Uterus (tissue), 4 donors: Measurements from ENCODE around the gene ARID3B. TPM values are rescaled to one million over a fixed set of nuclear protein-coding genes. Genes with fewer than 3 reads are reported as not detected.

ENCODE experiments used
- DNase-seq, 2 donors: peaks; one replicate each; pipeline ENCODE4 v3.0.0-alpha.2; 2019 to 2020
- H3K27ac ChIP-seq, 2 donors: fragments of 200-600 bp; sonication (generic); 1 replicate in 1 of 2; 2 replicates in 1 of 2; pipeline ENCODE4 v1.5.1; 2016 to 2018
- H3K27me3 ChIP-seq, 2 donors: fragments of 200-600 bp; sonication (generic); one replicate each; pipeline ENCODE4 v1.5.1; 2018 to 2019; ENCODE audit warnings: control low read depth in 1 of 2
- H3K36me3 ChIP-seq, 2 donors: fragments of 200-600 bp; sonication (generic); one replicate each; pipeline ENCODE4 v1.5.1; 2019; ENCODE audit warnings: control low read depth in 1 of 2
- H3K4me1 ChIP-seq, 2 donors: fragments of 200-600 bp; sonication (generic); one replicate each; pipeline ENCODE4 v1.5.1; 2018 to 2019; ENCODE audit warnings: control low read depth in 1 of 2
- H3K4me3 ChIP-seq, 2 donors: fragments of 200-600 bp; sonication (generic); 1 replicate in 1 of 2; 2 replicates in 1 of 2; pipeline ENCODE4 v1.5.1; 2018 to 2019; ENCODE audit warnings: mild to moderate bottlenecking in 1 of 2
- H3K9me3 ChIP-seq, 2 donors: fragments of 200-600 bp; sonication (generic); one replicate each; pipeline ENCODE4 v1.5.1; 2019; ENCODE audit warnings: control low read depth in 1 of 2
- CTCF ChIP-seq, 4 experiments: fragments of 200-600 bp in 2 of 4; fragments of 450-650 bp in 2 of 4; sonication (generic) in 2 of 4; IDR thresholded peaks; one replicate each; pipeline ENCODE4 v1.5.1; 2016 to 2019; ENCODE audit warnings: antibody characterized with exemption in 4 of 4, mild to moderate bottlenecking in 2 of 4, moderate library complexity in 1 of 4
- POLR2A ChIP-seq, 2 donors: fragments of 450-650 bp; IDR thresholded peaks; one replicate each; pipeline ENCODE4 v1.6.1; 2016; ENCODE audit warnings: antibody characterized with exemption in 2 of 2, mild to moderate bottlenecking in 1 of 2, moderate library complexity in 1 of 2
- intact Hi-C: fragments of 100-400 bp; cut with DNase I; formaldehyde crosslinking; loops from one replicate; pipeline ENCODE4 v1.15.1; 2023; ENCODE audit warnings: low total_unique reads
- total RNA-seq, 4 donors: library from RNA; depleted of rRNA in 3 of 4; stranded (reverse); fragments of >200 nt in 3 of 4; gene quantifications; one replicate each; pipeline versions ENCODE4 v1.1.0 to v1.2.4, GENCODE V29; 2014 to 2023
- donor health status: DM: yes; HTN: yes; CAD: no.

Gene ARID3B
- total RNA-seq, 4 donors from 2014 or later: 1.5 to 8.8 (median 3.7) TPM

- Histone ChIP-seq H3K27me3 (no peaks in the 10 kb centered on the region), H3K4me3 (peak overlapping the region; percentile 51 to 52), H3K4me1 (peaks cover 0 to 7% of the 10 kb centered on the region in 2 donors), H3K27ac (peak overlapping the region; percentile 88), H3K9me3 (no peaks in the 10 kb centered on the region), H3K36me3 (no peaks in the 10 kb centered on the region)
- DNase-seq: peak; percentile 93 to 94
- TF ChIP-seq CTCF (IDR thresholded peaks at IDR 0.05): no peak
- TF ChIP-seq POLR2A (IDR thresholded peaks at IDR 0.05): peak; percentile 61 to 92
- intact Hi-C loops: no loop called here
Measured at GRCh38 chr15:74598126-74598842, 57.3 kb downstream of the ARID3B start.

- peak overlapping the region; percentile 88 for H3K27ac ChIP-seq
- intact Hi-C loops: no loop called here
Measured at GRCh38 chr15:74599156-74599555, 58.1 kb downstream of the ARID3B start.

GRCh38 chr15:74603026-74603788, 62.2 kb downstream of the ARID3B start:
- Histone ChIP-seq H3K27me3 (no peaks in the 10 kb centered on the region), H3K36me3 (no peaks in the 10 kb centered on the region), H3K4me1 (peaks cover 0 to 7% of the 10 kb centered on the region in 2 donors), H3K27ac (no peak overlapping the region), H3K4me3 (no peak overlapping the region), H3K9me3 (no peaks in the 10 kb centered on the region)
- TF ChIP-seq POLR2A (IDR thresholded peaks at IDR 0.05): no peak
- no peak for TF ChIP-seq CTCF (IDR thresholded peaks at IDR 0.05)
- intact Hi-C loops: no loop called here
- DNase-seq: no peak

More at GRCh38 chr15:74599156-74599555, 58.1 kb downstream of the ARID3B start:
- DNase-seq: no peak
- TF ChIP-seq POLR2A (IDR thresholded peaks at IDR 0.05) (no peak), CTCF (IDR thresholded peaks at IDR 0.05) (no peak)
- no peaks in the 10 kb centered on the region for H3K27me3 ChIP-seq
- H3K9me3 ChIP-seq: no peaks in the 10 kb centered on the region
- peak overlapping the region; percentile 51 to 52 for H3K4me3 ChIP-seq
- peaks cover 0 to 7% of the 10 kb centered on the region in 2 donors for H3K4me1 ChIP-seq
- H3K36me3 ChIP-seq: no peaks in the 10 kb centered on the region

GRCh38 chr15:74603789-74604705, 63.0 kb downstream of the ARID3B start:
- no peak overlapping the region for H3K4me3 ChIP-seq
- no peak for DNase-seq
- no peak overlapping the region for H3K27ac ChIP-seq
- H3K36me3 ChIP-seq: no peaks in the 10 kb centered on the region
- no peaks in the 10 kb centered on the region for H3K27me3 ChIP-seq
- TF ChIP-seq POLR2A (IDR thresholded peaks at IDR 0.05) (no peak), CTCF (IDR thresholded peaks at IDR 0.05) (no peak)
- intact Hi-C loops: no loop called here
- no peaks in the 10 kb centered on the region for H3K9me3 ChIP-seq
- peaks cover 0 to 7% of the 10 kb centered on the region in 2 donors for H3K4me1 ChIP-seq
